IMR-90 (cell line): ENCODE data around the gene LDAF1. TPM values are rescaled to one million over a fixed set of nuclear protein-coding genes. Genes with fewer than 3 reads are reported as not detected.

Source experiments
- ATAC-seq: fragments of 200-7000 bp; cut with Tn5 transposase; 2 replicates; pipeline ENCODE4 v1.9.1; 2020; ENCODE audit warnings: low read depth, mild to moderate bottlenecking, moderate library complexity
- BruUV-seq: library from RNA; stranded (reverse); fragments of 400-500 nt; replicated peaks from 2 replicates; lab custom pipeline; 2021; lab: Mats Ljungman, UMichigan
- CTCF ChIA-PET: fragments of 300-600 bp; formaldehyde crosslinking; extraction: SDS; loops from one replicate; lab custom pipeline; 2021; ENCODE audit warnings: antibody characterized with exemption; lab: Yijun Ruan, JAX
- POLR2A ChIA-PET: fragments of 300-600 bp; sonication (Branson Sonifier 250); formaldehyde crosslinking; loops from one replicate; lab custom pipeline; 2022; ENCODE audit warnings: antibody characterized with exemption; ENCODE audit not compliant: unreplicated experiment; lab: Charles Lee
- DNase-seq: peaks from one replicate; pipeline ENCODE4 v3.0.0; 2013
- H2AFZ ChIP-seq: replicated peaks from 2 replicates; pipeline ENCODE3; 2013; ENCODE audit warnings: low read length, mild to moderate bottlenecking; ENCODE audit not compliant: poor library complexity
- H2AK5ac ChIP-seq: 2 replicates; pipeline ENCODE4 v1.6.1; 2013; ENCODE audit warnings: low read depth, low read length, inconsistent platforms
- H2AK9ac ChIP-seq: replicated peaks from 2 replicates; pipeline ENCODE3; 2013; ENCODE audit warnings: mild to moderate bottlenecking, low read depth, low read length, moderate library complexity; ENCODE audit not compliant: poor library complexity
- H2BK120ac ChIP-seq: 2 replicates; pipeline ENCODE4 v1.6.1; 2013; ENCODE audit warnings: low read depth, low read length, inconsistent platforms
- H2BK15ac ChIP-seq: 3 replicates; pipeline ENCODE4 v1.6.1; 2013; ENCODE audit warnings: low read depth, low read length, inconsistent platforms
- H2BK20ac ChIP-seq: 2 replicates; pipeline ENCODE4 v1.6.1; 2013; ENCODE audit warnings: low read depth, mild to moderate bottlenecking, inconsistent platforms, low read length, moderate library complexity
- H2BK5ac ChIP-seq: 2 replicates; pipeline ENCODE4 v1.6.1; 2013; ENCODE audit warnings: mild to moderate bottlenecking, low read depth, low read length, inconsistent platforms; ENCODE audit not compliant: poor library complexity, severe bottlenecking
- H3K14ac ChIP-seq: replicated peaks from 2 replicates; pipeline ENCODE4 v1.6.1; 2013; ENCODE audit warnings: low read depth, low read length, inconsistent platforms
- H3K18ac ChIP-seq: 2 replicates; pipeline ENCODE4 v1.6.1; 2013; ENCODE audit warnings: low read depth, low read length, control low read depth
- H3K23ac ChIP-seq: 2 replicates; pipeline ENCODE4 v1.6.1; 2013; ENCODE audit warnings: low read depth, low read length, inconsistent platforms
- H3K27ac ChIP-seq: 2 replicates; pipeline ENCODE4 v1.5.1; 2013; ENCODE audit warnings: mild to moderate bottlenecking, control low read depth, low read length; ENCODE audit not compliant: insufficient read depth
- H3K27me3 ChIP-seq: 2 replicates; pipeline ENCODE4 v1.6.1; 2013; ENCODE audit warnings: low read length; ENCODE audit not compliant: control insufficient read depth, insufficient read depth
- H3K36me3 ChIP-seq: 2 replicates; pipeline ENCODE4 v1.6.1; 2013; ENCODE audit warnings: low read length, mixed read lengths; ENCODE audit not compliant: control insufficient read depth, insufficient read depth
- H3K4ac ChIP-seq: 2 replicates; pipeline ENCODE4 v1.6.1; 2013; ENCODE audit warnings: low read depth, low read length, inconsistent platforms
- H3K4me1 ChIP-seq: 2 replicates; pipeline ENCODE4 v1.6.1; 2013; ENCODE audit warnings: low read length, mixed read lengths; ENCODE audit not compliant: control insufficient read depth, insufficient read depth
- H3K4me2 ChIP-seq: 2 replicates; pipeline ENCODE4 v1.6.1; 2013; ENCODE audit warnings: low read depth, mild to moderate bottlenecking, control low read depth, low read length, moderate library complexity
- H3K4me3 ChIP-seq: 2 replicates; pipeline ENCODE4 v1.5.1; 2013; ENCODE audit warnings: low read depth, mild to moderate bottlenecking, control low read depth, low read length, moderate library complexity; ENCODE audit not compliant: insufficient read depth
- H3K56ac ChIP-seq: 2 replicates; pipeline ENCODE4 v1.6.1; 2013; ENCODE audit warnings: low read length, inconsistent platforms; ENCODE audit not compliant: insufficient read depth; ENCODE audit errors: extremely low read depth
- H3K79me1 ChIP-seq, 2 experiments: 2 replicates each; pipeline ENCODE4 v1.6.1; 2013; ENCODE audit warnings: low read length in 2 of 2, inconsistent platforms in 1 of 2, low read depth in 1 of 2
- H3K9ac ChIP-seq: 2 replicates; pipeline ENCODE4 v1.6.1; 2013; ENCODE audit warnings: low read depth, low read length, control low read depth
- H3K9me1 ChIP-seq: 2 replicates; pipeline ENCODE4 v1.6.1; 2013; ENCODE audit warnings: low read length, inconsistent platforms; ENCODE audit not compliant: insufficient read depth
- H3K9me3 ChIP-seq: 2 replicates; pipeline ENCODE4 v1.6.1; 2013; ENCODE audit warnings: low read length; ENCODE audit not compliant: control insufficient read depth, insufficient read depth
- H4K20me1 ChIP-seq: 2 replicates; pipeline ENCODE4 v1.6.1; 2013; ENCODE audit warnings: low read length, inconsistent platforms; ENCODE audit not compliant: insufficient read depth
- H4K5ac ChIP-seq: 2 replicates; pipeline ENCODE4 v1.6.1; 2013; ENCODE audit warnings: mild to moderate bottlenecking, low read depth, low read length, control low read depth
- H4K8ac ChIP-seq, 2 experiments: 2 replicates each; pipeline ENCODE4 v1.6.1; 2013; ENCODE audit warnings: low read depth in 2 of 2, low read length in 2 of 2, control low read depth in 1 of 2, inconsistent platforms in 1 of 2
- H4K91ac ChIP-seq: 2 replicates; pipeline ENCODE4 v1.6.1; 2013; ENCODE audit warnings: low read depth, low read length, inconsistent platforms; ENCODE audit not compliant: insufficient read depth
- BHLHE40 ChIP-seq: fragments of 150-350 bp; IDR thresholded peaks from 2 replicates; pipeline ENCODE4 v1.6.1; 2016; ENCODE audit warnings: mild to moderate bottlenecking, low read depth, low read length
- CEBPB ChIP-seq: IDR thresholded peaks from 2 replicates; pipeline ENCODE4 v1.6.1; 2012; ENCODE audit warnings: low read depth, low read length, improper control_type of control experiment
- CHD1 ChIP-seq: IDR thresholded peaks from 2 replicates; pipeline ENCODE4 v1.6.1; 2012; ENCODE audit warnings: low read depth, low read length, improper control_type of control experiment
- FOS ChIP-seq: fragments of 150-350 bp; IDR thresholded peaks from 2 replicates; pipeline ENCODE4 v1.6.1; 2016; ENCODE audit warnings: low read depth, low read length
- MXI1 ChIP-seq: IDR thresholded peaks from 2 replicates; pipeline ENCODE4 v1.6.1; 2012; ENCODE audit warnings: low read depth, mild to moderate bottlenecking, low read length, moderate library complexity, borderline replicate concordance
- NFE2L2 ChIP-seq: fragments of 150-350 bp; IDR thresholded peaks from 2 replicates; pipeline ENCODE4 v1.6.1; 2016; ENCODE audit warnings: low read depth, mild to moderate bottlenecking, low read length
- POLR2A ChIP-seq: IDR thresholded peaks from 2 replicates; pipeline ENCODE4 v1.6.1; 2012; ENCODE audit warnings: mild to moderate bottlenecking, low read depth, low read length
- RCOR1 ChIP-seq: IDR thresholded peaks from 2 replicates; pipeline ENCODE4 v1.6.1; 2012; ENCODE audit warnings: mild to moderate bottlenecking, low read length, improper control_type of control experiment; ENCODE audit not compliant: insufficient replicate concordance
- SMC3 ChIP-seq: fragments of 150-350 bp; IDR thresholded peaks from 2 replicates; pipeline ENCODE4 v1.6.1; 2016; ENCODE audit warnings: low read depth, mild to moderate bottlenecking, antibody characterized with exemption, low read length, moderate library complexity
- USF2 ChIP-seq: fragments of 150-350 bp; IDR thresholded peaks from 2 replicates; pipeline ENCODE4 v1.6.1; 2017; ENCODE audit warnings: mild to moderate bottlenecking, antibody characterized with exemption, low read length, low read depth
- WGBS, 2 experiments: methylation state at CpG; one replicate each; pipeline versions ENCODE4 v1.1.5 to v1.1.7; 2013; ENCODE audit warnings: missing lambda C conversion rate in 2 of 2; ENCODE audit not compliant: insufficient read length in 1 of 2; ENCODE audit errors: extremely low coverage in 2 of 2; 5-methylcytosine and 5-hydroxymethylcytosine counted together
- dilution Hi-C: fragments of 300-500 bp; cut with HindIII; formaldehyde crosslinking; loops from one replicate; pipeline ENCODE4 v1.14.3; 2018; ENCODE audit warnings: low sequenced_read_pairs; ENCODE audit not compliant: unreplicated experiment
- in situ Hi-C: fragments of 300-500 bp; cut with MboI; formaldehyde crosslinking; loops from 3 replicates; pipeline ENCODE4 v1.14.3; 2019; ENCODE audit warnings: low sequenced_read_pairs, inconsistent platforms, mixed read lengths
- intact Hi-C: fragments of 100-400 bp; cut with micrococcal nuclease; formaldehyde crosslinking; loops from 2 replicates; pipeline ENCODE4 v1.10.0; 2022
- polyA plus RNA-seq, 3 experiments: library from polyadenylated mRNA; depleted of rRNA; stranded (reverse); fragments of >200 nt; gene quantifications; 2 replicates each; pipeline ENCODE4 v1.2.3, GENCODE V29; 2012; ENCODE audit warnings: low replicate concordance in 1 of 3
- total RNA-seq: library from RNA; depleted of rRNA; stranded (reverse); fragments of >200 nt; gene quantifications from 2 replicates; pipeline ENCODE4 v1.2.3, GENCODE V29; 2012
- TF ChIP-seq, protein P1 (sequence below): fragments of 150-350 bp; IDR thresholded peaks from 2 replicates; pipeline ENCODE4 v1.6.1; 2016; ENCODE audit warnings: low read depth, mild to moderate bottlenecking, low read length, moderate library complexity, borderline replicate concordance

LDAF1 gene
- total and polyA plus RNA-seq, 2 of the 4 experiments (the other 2 are of a cell fraction) = 21.0 to 62.2 TPM

DNA sequence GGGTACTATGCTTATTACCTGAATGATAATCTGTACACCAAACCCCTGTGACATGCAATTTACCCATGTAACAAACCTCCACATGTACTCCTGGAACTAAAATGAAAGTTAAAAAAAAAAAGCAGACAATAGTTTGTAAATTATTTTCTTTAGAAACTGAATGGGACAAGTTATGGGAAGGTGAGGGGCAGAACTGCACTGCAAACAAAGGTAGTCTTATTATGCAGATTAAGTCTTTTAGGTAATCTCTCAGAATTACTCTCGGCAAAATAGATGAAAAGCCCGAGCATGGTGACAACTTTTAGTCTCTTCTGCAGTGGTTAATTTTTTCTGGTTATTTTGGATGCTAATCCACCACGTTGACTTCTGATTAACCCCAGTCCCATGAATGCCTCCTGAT, 25.5 kb downstream of the LDAF1 start:
- no TSS peak for BruUV-seq
- Histone ChIP-seq H3K14ac (no peak overlapping the region), H3K23ac (no peak overlapping the region), H3K9me1 (no peaks in the 10 kb centered on the region), H4K5ac (no peak overlapping the region), H2BK120ac (no peak overlapping the region), H3K27me3 (no peaks in the 10 kb centered on the region), H2BK20ac (no peak overlapping the region), H3K36me3 (peaks cover 23% of the 10 kb centered on the region), H3K4me3 (no peak overlapping the region), H2BK15ac (no peak overlapping the region), H3K56ac (no peak overlapping the region), H3K4ac (no peak overlapping the region), H3K4me2 (no peak overlapping the region), H3K18ac (no peak overlapping the region), H3K9me3 (no peaks in the 10 kb centered on the region; the same call in 1 of the 2 replicates), H2AFZ (no peak overlapping the region), H3K9ac (no peak overlapping the region), H2BK5ac (no peak overlapping the region), H4K8ac (no peak overlapping the region), H3K79me1 (no peaks in the 10 kb centered on the region), H3K4me1 (peaks cover 6% of the 10 kb centered on the region), H4K20me1 (no peaks in the 10 kb centered on the region), H2AK9ac (no peak overlapping the region), H3K27ac (no peak overlapping the region), H4K91ac (no peak overlapping the region), H2AK5ac (no peak overlapping the region)
- in situ Hi-C loops = no loop called here
- WGBS, 2 experiments = no CpG with 5 or more reads among the region's 3 CpGs
- CTCF ChIA-PET = no interaction called here
- DNase-seq = no peak
- TF ChIP-seq POLR2A (no peak), MXI1 (no peak), FOS (no peak), CEBPB (no peak), NFE2L2 (no peak), RCOR1 (no peak), SMC3 (no peak), CHD1 (no peak), USF2 (no peak), BHLHE40 (no peak)
- TF ChIP-seq, protein P1, sequence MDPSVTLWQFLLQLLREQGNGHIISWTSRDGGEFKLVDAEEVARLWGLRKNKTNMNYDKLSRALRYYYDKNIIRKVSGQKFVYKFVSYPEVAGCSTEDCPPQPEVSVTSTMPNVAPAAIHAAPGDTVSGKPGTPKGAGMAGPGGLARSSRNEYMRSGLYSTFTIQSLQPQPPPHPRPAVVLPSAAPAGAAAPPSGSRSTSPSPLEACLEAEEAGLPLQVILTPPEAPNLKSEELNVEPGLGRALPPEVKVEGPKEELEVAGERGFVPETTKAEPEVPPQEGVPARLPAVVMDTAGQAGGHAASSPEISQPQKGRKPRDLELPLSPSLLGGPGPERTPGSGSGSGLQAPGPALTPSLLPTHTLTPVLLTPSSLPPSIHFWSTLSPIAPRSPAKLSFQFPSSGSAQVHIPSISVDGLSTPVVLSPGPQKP = no peak
- intact Hi-C loops = no loop called here
- ATAC-seq = no peak
- POLR2A ChIA-PET = no interaction called here
- dilution Hi-C loops = no loop called here
